DMS 273 treated with DMSO at 0.1 percent for 48 hours (cell line): Measurements from ENCODE around the gene GSTM5.
"Not testable (repeated sequence)": the region's sequence is repeated elsewhere in the genome, so short reads cannot be mapped to it uniquely, and the experiment has no call there.

Source experiments
- DNase-seq: peaks from one replicate; lab custom pipeline; 2025; lab: John Stamatoyannopoulos, UW

Gene GSTM5

GRCh38 chr1:109761227-109762038 is 49.4 kb downstream of the GSTM5 start:
- DNase-seq: no peak

GRCh38 chr1:109762039-109762585 is 50.1 kb downstream of the GSTM5 start:
- no peak for DNase-seq

- DNase-seq: no peak
Measured at GRCh38 chr1:109762821-109763645, 51.0 kb downstream of the GSTM5 start.

- no peak for DNase-seq
Measured at GRCh38 chr1:109763646-109764415, 51.8 kb downstream of the GSTM5 start, which contains the start of gene EPS8L3. Gene EPS8L3 (minus strand): TSS chr1:109763923. CDS start chr1:109761749, 2,174 bp downstream.

- no peak for DNase-seq
Measured at GRCh38 chr1:109764561-109765482, 52.8 kb downstream of the GSTM5 start.

GRCh38 chr1:109765483-109765815 is 53.4 kb downstream of the GSTM5 start:
- no peak for DNase-seq

- DNase-seq: no peak
Measured at GRCh38 chr1:109765896-109766615, 54.0 kb downstream of the GSTM5 start.

GRCh38 chr1:109766991-109767636 is 55.1 kb downstream of the GSTM5 start:
- DNase-seq: not testable (repeated sequence)
